Tibial nerve (tissue), 4 donors: ENCODE results near the gene ZNF740. TPM values are rescaled to one million over a fixed set of nuclear protein-coding genes. Genes with fewer than 3 reads are reported as not detected.
"Not testable (repeated sequence)": the region's sequence is repeated elsewhere in the genome, so short reads cannot be mapped to it uniquely, and the experiment has no call there.

ENCODE experiments used
- DNase-seq, 2 donors: peaks; one replicate each; pipeline ENCODE4 v3.0.0-alpha.2; 2019; ENCODE audit warnings: low spot score in 2 of 2
- H3K27ac ChIP-seq, 4 donors: fragments of 200-600 bp; sonication (generic) in 3 of 4; one replicate each; pipeline ENCODE4 v1.5.1; 2017 to 2019; ENCODE audit warnings: mild to moderate bottlenecking in 1 of 4
- H3K27me3 ChIP-seq, 2 donors: fragments of 200-600 bp; sonication (generic) in 1 of 2; one replicate each; pipeline versions ENCODE4 v1.5.1 to v1.6.0; 2017 to 2019
- H3K36me3 ChIP-seq, 3 donors: fragments of 200-600 bp; sonication (generic); one replicate each; pipeline ENCODE4 v1.5.1; 2018 to 2019
- H3K4me1 ChIP-seq, 4 donors: fragments of 200-600 bp; sonication (generic) in 3 of 4; one replicate each; pipeline ENCODE4 v1.5.1; 2017 to 2019
- H3K4me3 ChIP-seq, 4 donors: fragments of 200-600 bp; sonication (generic) in 3 of 4; one replicate each; pipeline ENCODE4 v1.5.1; 2017 to 2019; ENCODE audit warnings: mild to moderate bottlenecking in 1 of 4, moderate library complexity in 1 of 4
- H3K9me3 ChIP-seq, 4 donors: fragments of 200-600 bp; sonication (generic) in 3 of 4; one replicate each; pipeline ENCODE4 v1.5.1; 2017 to 2019
- EP300 ChIP-seq, 2 donors: sonication (generic); formaldehyde crosslinking; IDR thresholded peaks; one replicate each; pipeline ENCODE4 v1.6.1; 2017; ENCODE audit warnings: antibody characterized with exemption in 2 of 2, mild to moderate bottlenecking in 1 of 2
- POLR2A ChIP-seq, 2 donors: fragments of 450-650 bp; IDR thresholded peaks; one replicate each; pipeline ENCODE4 v1.6.1; 2017; ENCODE audit warnings: antibody characterized with exemption in 2 of 2, mild to moderate bottlenecking in 2 of 2, moderate library complexity in 2 of 2
- WGBS, 2 donors: methylation state at CpG; one replicate each; pipeline ENCODE4 v1.1.5; 2018; 5-methylcytosine and 5-hydroxymethylcytosine counted together
- total RNA-seq, 4 donors: library from RNA; depleted of rRNA; stranded (reverse); fragments of >200 nt; gene quantifications; one replicate each; pipeline ENCODE4 v1.1.0, GENCODE V29; 2016
- TF ChIP-seq, protein P1 (sequence below), 5 experiments: fragments of 200-600 bp in 3 of 5; fragments of 450-650 bp in 2 of 5; sonication (generic) in 3 of 5; IDR thresholded peaks; one replicate each; pipeline ENCODE4 v1.5.1; 2016 to 2019; ENCODE audit warnings: antibody characterized with exemption in 5 of 5, mild to moderate bottlenecking in 3 of 5, moderate library complexity in 2 of 5

Gene ZNF740
- total RNA-seq, 4 donors from 2014 or later: 10.2 to 67.7 (median 22.7) TPM

DNA sequence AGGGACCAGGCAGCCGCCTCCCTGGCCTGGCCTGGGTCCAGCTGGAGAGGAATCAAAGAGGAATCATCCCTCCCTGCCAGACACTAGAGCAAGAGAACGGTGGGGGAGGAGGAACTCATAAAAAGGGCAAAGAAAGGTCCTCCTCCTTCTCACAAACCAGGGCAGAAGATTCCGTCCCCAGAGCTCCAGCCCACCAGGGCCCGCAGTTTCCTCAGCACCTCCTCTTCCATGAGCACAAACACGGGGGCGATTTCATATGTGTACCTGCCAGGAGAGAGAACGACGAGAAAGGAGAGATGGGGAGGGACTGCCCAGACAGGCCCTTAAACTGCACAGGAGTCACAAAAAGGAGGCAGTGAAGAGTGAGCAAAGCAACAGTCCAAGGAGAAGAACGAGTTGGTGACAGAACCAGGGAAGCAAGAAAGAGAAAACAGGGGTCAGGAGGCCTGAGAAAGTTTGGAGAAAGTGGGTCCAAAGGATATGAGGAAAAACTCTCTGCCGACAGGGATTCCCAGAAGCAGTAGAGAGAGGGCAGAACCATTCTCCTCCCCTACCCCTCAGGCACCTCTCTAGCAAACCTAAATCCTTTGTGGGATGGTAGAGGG is 8.7 kb upstream of the ZNF740 start:
- Histone ChIP-seq H3K9me3 (no peaks in the 10 kb centered on the region), H3K27ac (no peak overlapping the region), H3K27me3 (no peaks in the 10 kb centered on the region), H3K36me3 (peaks cover 0 to 66% (median 0%) of the 10 kb centered on the region in 3 donors), H3K4me3 (no peak overlapping the region), H3K4me1 (peaks cover 0 to 18% (median 2%) of the 10 kb centered on the region in 4 donors)
- TF ChIP-seq EP300 (IDR thresholded peaks at IDR 0.05): no peak
- TF ChIP-seq POLR2A (IDR thresholded peaks at IDR 0.05): no peak
- TF ChIP-seq, protein P1, sequence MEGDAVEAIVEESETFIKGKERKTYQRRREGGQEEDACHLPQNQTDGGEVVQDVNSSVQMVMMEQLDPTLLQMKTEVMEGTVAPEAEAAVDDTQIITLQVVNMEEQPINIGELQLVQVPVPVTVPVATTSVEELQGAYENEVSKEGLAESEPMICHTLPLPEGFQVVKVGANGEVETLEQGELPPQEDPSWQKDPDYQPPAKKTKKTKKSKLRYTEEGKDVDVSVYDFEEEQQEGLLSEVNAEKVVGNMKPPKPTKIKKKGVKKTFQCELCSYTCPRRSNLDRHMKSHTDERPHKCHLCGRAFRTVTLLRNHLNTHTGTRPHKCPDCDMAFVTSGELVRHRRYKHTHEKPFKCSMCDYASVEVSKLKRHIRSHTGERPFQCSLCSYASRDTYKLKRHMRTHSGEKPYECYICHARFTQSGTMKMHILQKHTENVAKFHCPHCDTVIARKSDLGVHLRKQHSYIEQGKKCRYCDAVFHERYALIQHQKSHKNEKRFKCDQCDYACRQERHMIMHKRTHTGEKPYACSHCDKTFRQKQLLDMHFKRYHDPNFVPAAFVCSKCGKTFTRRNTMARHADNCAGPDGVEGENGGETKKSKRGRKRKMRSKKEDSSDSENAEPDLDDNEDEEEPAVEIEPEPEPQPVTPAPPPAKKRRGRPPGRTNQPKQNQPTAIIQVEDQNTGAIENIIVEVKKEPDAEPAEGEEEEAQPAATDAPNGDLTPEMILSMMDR (IDR thresholded peaks at IDR 0.05): no peak
- 45 to 47% methylated on average over 10 of the region's 10 CpGs for WGBS, 2 donors
- no peak for DNase-seq

DNA sequence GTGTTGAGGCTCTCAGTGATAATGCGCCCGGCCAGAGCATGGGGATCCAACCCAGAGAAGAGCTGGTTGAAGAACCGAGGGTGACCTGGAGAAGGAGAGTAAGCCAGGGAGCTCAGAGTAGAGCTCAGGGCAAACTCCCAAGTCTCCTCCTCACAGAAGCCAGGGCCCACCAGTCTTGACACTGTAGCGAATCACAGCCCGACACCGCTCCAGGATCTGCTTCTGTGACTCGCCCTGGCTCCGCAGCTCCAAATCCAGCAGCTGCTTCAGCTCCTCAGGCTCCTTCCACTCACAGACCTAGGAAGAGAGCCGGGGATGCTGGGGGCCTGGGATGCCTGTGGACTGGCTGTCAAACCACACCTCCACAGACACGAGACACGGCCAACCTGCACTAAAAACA is 8.2 kb upstream of the ZNF740 start:
- H3K27ac ChIP-seq: no peak overlapping the region
- peaks cover 0 to 18% (median 2%) of the 10 kb centered on the region in 4 donors for H3K4me1 ChIP-seq
- H3K36me3 ChIP-seq: peaks cover 0 to 61% (median 0%) of the 10 kb centered on the region in 3 donors
- H3K4me3 ChIP-seq: no peak overlapping the region
- DNase-seq: no peak
- no peaks in the 10 kb centered on the region for H3K9me3 ChIP-seq
- 60 to 92% methylated on average over 11 of the region's 11 CpGs for WGBS, 2 donors
- no peaks in the 10 kb centered on the region for H3K27me3 ChIP-seq
- TF ChIP-seq EP300 (IDR thresholded peaks at IDR 0.05) (no peak), POLR2A (IDR thresholded peaks at IDR 0.05) (no peak)
- TF ChIP-seq, protein P1 (IDR thresholded peaks at IDR 0.05): no peak

DNA sequence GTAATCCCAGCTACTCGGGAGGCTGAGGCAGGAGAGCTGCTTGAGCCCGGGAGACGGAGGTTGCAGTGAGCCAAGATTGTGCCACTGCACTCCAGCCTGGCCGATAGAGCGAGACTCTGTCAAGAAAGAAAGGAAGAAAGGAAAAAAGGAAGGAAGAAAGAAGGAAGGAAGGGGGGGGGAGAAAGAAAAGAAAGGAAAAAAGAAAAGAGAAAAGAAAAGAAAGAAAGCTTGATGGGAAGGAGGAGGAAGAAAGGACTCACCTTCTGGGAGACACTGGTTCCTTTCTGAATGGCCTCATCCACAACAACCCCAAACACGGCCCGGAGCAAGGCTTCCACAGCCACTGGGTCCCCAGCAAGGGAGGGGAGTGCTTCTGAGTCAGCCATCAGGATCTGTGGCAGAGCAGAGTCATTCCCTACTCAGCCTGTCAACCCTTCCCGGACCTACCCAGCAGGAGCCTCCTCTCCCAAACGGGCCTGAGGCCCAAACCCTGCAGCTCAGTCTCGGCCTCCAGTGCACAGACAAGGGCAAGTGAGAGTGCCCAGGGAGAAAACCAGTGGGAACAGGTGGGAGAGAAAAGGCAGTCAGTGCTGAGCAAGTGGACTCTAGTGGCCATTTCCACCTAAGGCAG is 7.3 kb upstream of the ZNF740 start:
- Histone ChIP-seq H3K9me3 (no peaks in the 10 kb centered on the region), H3K4me3 (no peak overlapping the region), H3K27me3 (no peaks in the 10 kb centered on the region), H3K36me3 (peaks cover 0 to 52% (median 0%) of the 10 kb centered on the region in 3 donors), H3K27ac (no peak overlapping the region), H3K4me1 (peaks cover 0 to 18% (median 2%) of the 10 kb centered on the region in 4 donors)
- TF ChIP-seq, protein P1 (IDR thresholded peaks at IDR 0.05): no peak
- TF ChIP-seq EP300 (IDR thresholded peaks at IDR 0.05) (no peak), POLR2A (IDR thresholded peaks at IDR 0.05) (no peak)
- no peak for DNase-seq
- WGBS, 2 donors: 72 to 83% methylated on average over 10 of the region's 10 CpGs

DNA sequence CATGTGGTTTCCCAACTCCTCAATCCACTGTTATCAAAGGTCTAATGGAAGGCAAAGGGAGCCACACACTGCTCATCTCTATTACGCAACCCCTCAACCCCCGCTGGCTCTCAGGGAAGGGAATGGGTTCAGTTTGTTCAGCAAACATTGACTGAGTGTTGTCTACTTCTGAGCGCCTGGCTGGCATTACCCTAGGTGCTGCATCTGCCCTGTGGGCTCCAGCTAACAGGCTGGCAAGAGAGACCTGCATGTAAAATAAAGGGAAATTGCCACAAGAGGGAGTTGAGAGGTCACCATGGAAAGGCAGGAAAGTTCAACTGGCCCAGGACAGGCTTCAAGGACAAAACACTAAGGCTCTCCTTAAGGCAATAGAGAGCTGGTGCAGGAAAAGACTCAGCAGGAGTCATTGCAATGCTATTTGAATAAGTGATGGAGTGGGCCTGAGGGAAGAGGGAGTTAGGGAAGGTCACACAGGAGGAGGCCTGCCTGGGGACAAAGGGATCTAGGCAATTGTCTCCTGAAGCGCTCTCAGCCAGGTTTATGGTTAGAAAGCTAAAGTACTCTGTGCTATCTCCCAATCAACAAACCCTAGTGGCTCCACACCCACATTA is 5.5 kb upstream of the ZNF740 start:
- Histone ChIP-seq H3K27ac (no peak overlapping the region), H3K4me3 (no peak overlapping the region), H3K36me3 (peaks cover 0 to 34% (median 0%) of the 10 kb centered on the region in 3 donors), H3K9me3 (no peaks in the 10 kb centered on the region), H3K4me1 (peaks cover 0 to 32% (median 6%) of the 10 kb centered on the region in 4 donors), H3K27me3 (no peaks in the 10 kb centered on the region)
- WGBS, 2 donors: 82 to 84% methylated on average over 4 of the region's 4 CpGs
- DNase-seq: no peak
- TF ChIP-seq POLR2A (IDR thresholded peaks at IDR 0.05): no peak
- TF ChIP-seq, protein P1 (IDR thresholded peaks at IDR 0.05): no peak
- no peak for TF ChIP-seq EP300 (IDR thresholded peaks at IDR 0.05)

DNA sequence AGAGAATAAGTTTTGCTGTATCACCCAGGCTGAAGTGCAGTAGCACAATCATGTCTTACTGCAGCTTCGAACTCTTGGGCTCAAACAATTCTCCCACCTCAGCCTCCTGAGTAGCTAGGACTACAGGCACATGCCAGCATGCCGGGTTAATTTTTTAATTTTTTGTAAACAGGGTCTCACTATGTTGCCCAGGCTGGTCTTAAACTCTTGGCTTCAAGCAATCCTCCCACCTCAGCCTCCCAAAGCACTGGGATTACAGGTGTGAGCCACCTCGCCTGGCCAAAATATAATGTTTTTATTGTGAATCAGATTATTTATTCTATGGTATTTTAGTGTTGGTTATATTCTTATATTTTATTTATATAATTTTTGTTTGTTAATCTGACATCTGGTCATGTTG is 3.8 kb upstream of the ZNF740 start:
- TF ChIP-seq, protein P1 (IDR thresholded peaks at IDR 0.05): no peak
- TF ChIP-seq POLR2A (IDR thresholded peaks at IDR 0.05) (no peak), EP300 (IDR thresholded peaks at IDR 0.05) (no peak)
- Histone ChIP-seq H3K27me3 (no peaks in the 10 kb centered on the region), H3K36me3 (peaks cover 0 to 19% (median 0%) of the 10 kb centered on the region in 3 donors), H3K9me3 (no peaks in the 10 kb centered on the region), H3K4me3 (no peak overlapping the region), H3K4me1 (peaks cover 0 to 34% (median 12%) of the 10 kb centered on the region in 4 donors), H3K27ac (no peak overlapping the region)
- 95 to 98% methylated on average over 3 of the region's 3 CpGs for WGBS, 2 donors
- no peak for DNase-seq

DNA sequence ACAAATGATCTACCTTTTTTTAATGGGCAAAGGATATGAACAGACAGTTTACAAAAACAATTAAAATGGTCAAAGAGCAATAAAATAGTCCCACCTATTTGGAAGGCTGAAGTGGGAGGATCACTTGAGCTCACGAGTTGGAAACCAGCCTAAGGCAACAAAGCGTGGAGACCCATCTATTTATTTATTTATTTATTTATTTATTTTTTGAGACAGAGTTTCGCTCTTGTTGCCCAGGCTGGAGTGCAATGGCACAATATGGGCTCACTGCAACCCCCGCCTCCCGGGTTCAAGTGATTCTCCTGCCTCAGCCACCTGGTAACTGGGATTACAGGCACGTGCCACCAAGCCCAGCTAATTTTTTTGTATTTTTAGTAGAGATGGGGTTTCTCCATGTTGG is 3.1 kb upstream of the ZNF740 start:
- WGBS, 2 donors: 87 to 89% methylated on average over 6 of the region's 6 CpGs
- H3K9me3 ChIP-seq, H3K27me3 ChIP-seq, H3K4me3 ChIP-seq, H3K27ac ChIP-seq, DNase-seq: not testable (repeated sequence)
- H3K36me3 ChIP-seq: peaks cover 0 to 19% (median 0%) of the 10 kb centered on the region in 3 donors
- H3K4me1 ChIP-seq: peaks cover 0 to 34% (median 19%) of the 10 kb centered on the region in 4 donors

DNA sequence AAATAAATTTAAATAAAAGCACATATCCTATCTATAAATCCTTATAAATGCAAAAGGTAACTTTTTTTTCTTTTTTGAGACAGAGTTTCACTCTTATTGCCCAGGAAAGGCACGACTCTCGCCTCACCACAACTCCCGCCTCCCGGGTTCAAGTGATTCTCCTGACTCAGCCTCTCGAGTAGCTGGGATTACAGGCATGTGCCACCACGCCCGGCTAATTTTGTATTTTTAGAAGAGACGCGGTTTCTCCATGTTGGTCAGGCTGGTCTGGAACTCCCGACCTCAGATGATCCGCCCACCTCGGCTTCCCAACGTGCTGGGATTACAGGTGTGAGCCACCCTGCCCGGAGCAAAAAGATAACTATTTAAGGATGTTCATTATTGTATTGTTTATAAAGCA is 1.7 kb upstream of the ZNF740 start:
- H3K9me3 ChIP-seq, H3K27me3 ChIP-seq, H3K4me3 ChIP-seq, DNase-seq: not testable (repeated sequence)
- Histone ChIP-seq H3K27ac (peak overlapping the region in 1 of 4 donors; percentile 2), H3K4me1 (peaks cover 0 to 44% (median 30%) of the 10 kb centered on the region in 4 donors), H3K36me3 (peaks cover 0 to 17% (median 0%) of the 10 kb centered on the region in 3 donors)
- whole genome bisulfite sequencing, 2 donors: 92 to 93% methylated on average over 14 of the region's 14 CpGs
